NK-92 (cell line): ENCODE results near the gene TEX13C.
"Not testable (repeated sequence)": the region's sequence is repeated elsewhere in the genome, so short reads cannot be mapped to it uniquely, and the experiment has no call there.

Experiments
- DNase-seq: peaks from one replicate; lab custom pipeline; 2025; ENCODE audit not compliant: unreplicated experiment; lab: John Stamatoyannopoulos, UW

TEX13C gene

DNA sequence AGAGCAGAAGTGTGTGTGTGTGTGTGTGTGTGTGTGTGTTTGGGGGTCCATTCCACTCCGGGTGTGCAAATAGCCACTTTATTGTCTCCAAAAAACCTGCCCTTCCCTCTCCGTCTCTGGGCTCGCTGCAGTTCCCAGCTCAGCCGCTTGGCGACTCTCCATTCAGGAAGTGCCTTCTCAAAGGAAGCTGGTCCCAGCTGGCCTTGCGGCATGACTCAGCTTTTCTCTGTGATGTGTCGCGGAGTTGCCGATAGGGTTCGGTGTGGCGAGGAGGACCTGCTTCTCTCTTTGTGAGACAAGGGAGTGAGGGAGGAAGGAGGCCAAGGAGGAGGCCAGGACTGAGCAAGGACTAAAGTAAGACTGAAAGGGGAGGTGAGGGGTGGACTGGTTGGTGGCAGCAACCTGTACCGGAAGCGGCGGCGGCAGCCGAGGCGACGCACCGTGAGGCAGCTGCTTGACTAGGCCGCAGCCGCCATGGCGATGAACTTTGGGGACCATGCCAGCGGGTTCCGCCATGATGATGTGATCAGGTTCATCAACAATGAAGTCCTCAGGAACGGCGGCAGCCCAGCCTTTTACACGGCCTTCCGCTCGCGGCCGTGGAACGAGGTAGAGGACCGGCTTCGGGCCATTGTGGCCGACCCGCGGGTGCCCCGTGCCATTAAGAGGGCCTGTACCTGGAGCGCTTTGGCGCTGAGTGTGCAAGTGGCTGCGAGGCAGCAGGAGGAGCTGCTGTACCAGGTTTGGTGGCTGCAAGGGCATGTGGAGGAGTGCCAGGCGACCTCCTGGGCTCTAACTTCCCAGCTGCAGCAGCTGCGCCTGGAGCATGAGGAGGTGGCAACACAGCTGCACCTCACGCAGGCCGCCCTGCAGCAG lies at the start of gene TEX13C:
Gene TEX13C (plus strand): TSS at position 226 of the 876 bp plus-strand sequence. CDS start 249 bp downstream, at position 475.
- no peak for DNase-seq

DNA sequence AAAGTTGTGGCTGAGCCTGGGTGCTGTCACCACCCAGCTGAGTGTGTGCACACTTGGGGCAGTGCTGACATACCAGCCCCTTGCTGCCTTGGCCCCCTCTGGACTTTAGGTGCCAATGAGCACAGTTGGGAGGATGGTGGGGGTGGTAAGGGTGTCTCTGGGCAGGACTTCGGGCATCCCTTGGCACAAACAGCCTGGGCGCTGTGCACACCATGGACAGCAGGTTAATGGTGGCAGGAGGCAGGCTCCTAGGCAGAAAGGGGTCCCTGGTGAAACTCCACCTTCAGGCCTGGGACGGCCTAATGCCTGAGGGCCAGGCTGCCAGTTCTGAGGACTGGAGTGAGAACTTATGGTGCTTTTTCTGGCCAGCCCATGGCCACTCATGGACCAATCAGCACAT lies 32.4 kb upstream of the TEX13C start:
- no peak for DNase-seq

DNA sequence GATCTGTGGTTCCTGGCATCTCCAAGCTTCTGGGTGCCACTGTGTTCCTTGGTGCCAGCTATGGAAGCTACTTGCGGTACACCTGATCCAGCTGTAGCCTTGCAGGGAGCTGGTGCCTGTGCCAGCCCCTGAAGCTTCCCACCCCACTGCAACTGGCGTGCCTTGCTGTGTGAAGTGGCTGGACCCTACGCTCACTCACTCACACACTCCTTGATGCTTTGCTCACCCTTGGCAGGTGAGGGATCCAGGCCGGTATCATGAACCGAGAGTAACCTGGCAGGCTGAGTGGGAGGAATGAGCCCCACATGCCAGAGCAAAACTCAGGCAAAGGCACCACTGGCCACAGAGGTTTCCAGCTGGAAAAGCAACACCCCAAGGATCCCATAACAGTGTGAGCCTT lies 31.3 kb upstream of the TEX13C start:
- no peak for DNase-seq

- DNase-seq = no peak
These were observed 30.5 kb upstream of the TEX13C start for GRCh38 chrX:125289209-125289608.

GRCh38 chrX:125289920-125290319 lies 29.8 kb upstream of the TEX13C start:
- DNase-seq = no peak

GRCh38 chrX:125291124-125291523 lies 28.5 kb upstream of the TEX13C start:
- DNase-seq = no peak

DNA sequence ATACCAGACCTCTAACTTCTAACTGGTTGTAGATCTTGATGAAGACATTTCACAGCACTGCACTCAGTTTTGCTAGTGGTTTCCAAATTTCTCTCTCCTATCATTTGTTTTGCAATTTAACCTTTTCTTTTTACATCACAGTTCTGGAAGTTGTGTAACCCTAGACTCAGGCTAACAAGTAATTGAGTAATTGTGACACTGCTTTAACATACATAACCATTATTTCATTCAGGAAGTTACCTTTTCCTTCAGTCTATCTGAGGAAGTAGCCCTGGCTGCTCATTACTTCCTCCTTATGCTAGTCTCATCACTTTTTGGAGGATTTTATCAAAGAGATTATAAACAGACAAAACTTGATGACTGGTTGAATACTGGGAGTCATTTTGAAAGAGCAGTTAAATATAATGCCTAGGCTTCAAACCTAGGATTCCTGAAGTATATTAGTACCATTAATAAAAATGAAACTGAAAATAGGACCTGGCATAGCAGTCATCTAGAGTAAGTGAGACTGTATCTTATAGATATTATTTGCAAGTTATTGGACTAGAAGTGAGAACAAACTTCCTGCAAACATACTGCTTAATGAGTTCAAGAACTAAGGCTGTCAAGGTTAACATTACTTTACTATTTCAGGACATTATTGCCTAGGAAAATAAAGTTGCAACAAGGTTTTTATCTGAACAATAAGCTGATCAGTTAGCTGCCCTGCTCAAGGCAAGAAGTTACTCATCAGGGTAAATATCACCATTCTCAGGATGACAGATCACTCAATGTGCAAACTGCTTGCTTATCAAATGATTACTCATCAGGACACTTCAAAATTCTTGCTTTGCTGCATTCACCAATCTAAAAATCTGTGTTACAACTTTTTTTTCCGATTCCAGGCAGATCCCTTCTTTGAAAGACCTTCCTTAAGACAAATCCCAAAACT lies 25.6 kb upstream of the TEX13C start:
- no peak for DNase-seq

GRCh38 chrX:125295337-125295736 lies 24.3 kb upstream of the TEX13C start:
- DNase-seq = no peak

GRCh38 chrX:125298871-125299270 lies 20.8 kb upstream of the TEX13C start:
- DNase-seq = no peak

- DNase-seq = no peak
These were observed 13.3 kb upstream of the TEX13C start for GRCh38 chrX:125306335-125306866.

- no peak for DNase-seq
These were observed 11.0 kb upstream of the TEX13C start for GRCh38 chrX:125308653-125309052.

DNA sequence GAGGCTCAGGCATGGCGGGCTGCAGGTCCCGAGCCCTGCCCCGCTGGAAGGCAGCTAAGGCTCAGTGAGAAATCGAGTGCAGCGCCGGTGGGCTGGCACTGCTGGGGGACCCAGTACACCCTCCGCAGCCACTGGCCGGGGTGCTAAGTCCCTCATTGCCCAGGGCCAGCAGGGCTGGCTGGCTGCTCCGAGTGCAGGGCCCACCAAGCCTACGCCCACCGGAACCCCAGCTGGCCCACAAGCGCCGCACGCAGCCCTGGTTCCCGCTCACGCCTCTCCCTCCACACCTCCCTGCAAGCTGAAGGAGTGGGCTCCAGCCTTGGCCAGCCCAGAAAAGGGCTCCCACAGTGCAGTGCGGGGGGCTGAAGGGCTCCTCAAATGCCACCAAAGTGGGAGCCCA lies 505 bp upstream of the TEX13C start:
- DNase-seq = not testable (repeated sequence)

DNA sequence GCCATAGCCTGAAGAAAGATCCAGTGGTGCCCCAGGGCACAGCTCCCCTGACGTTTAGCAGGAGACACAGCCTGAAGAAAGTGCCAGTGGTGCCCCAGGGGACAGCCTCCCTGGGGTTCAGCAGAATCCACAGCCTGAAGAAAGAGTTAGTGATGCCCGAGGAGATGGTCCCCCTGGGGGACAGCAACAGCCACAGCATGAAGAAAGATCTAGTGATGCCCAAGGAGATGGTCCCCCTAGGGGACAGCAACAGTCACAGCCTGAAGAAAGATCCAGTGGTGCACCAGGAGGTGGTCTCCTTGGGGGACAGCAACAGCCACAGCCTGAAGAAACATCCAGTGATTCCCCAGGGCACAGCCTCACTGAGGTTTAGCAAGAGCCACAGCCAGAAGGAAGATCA lies 2.8 kb downstream of the TEX13C start:
- DNase-seq = no peak

GRCh38 chrX:125326599-125326998 lies 6.9 kb downstream of the TEX13C start:
- DNase-seq = no peak

DNA sequence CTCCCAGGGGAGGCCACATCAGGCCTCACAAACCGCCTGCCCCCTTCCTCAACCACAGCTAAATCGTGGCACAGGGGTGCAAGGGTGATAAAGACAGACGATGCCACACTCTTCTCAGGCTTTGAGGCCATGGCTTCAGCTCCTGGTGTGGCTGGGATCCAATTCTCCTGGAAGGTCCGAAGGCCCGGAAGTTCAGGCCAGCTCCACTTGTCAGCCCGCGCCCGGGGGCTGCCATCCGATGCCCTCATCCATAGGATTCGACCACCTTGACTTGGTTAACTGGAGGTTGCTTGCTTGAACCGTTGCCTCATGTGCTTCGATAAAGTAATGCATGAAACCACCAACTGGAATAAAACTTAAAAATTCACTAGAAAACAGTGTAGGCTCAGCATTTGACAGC lies 8.2 kb downstream of the TEX13C start:
- DNase-seq = no peak

DNA sequence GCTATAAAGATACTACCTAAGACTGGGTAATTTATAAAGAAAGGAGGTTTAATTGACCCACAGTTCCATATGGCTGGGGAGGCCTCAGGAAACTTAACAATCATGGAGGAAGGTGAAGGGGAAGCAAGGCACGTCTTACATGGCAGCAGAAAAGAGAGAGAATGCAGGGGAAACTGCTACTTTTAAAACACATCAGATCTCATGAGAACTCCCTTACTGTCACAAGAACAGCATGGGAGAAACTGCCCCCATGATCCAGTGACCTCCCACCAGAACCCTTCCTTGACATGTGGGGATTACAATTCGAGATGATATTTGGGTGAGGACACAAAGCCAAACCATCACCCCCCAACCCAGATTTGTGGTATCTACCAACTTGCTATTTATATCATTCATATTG lies 13.9 kb downstream of the TEX13C start:
- DNase-seq = no peak

- DNase-seq = no peak
These were observed 20.8 kb downstream of the TEX13C start for GRCh38 chrX:125340490-125340889.

GRCh38 chrX:125374169-125374568 lies 54.5 kb downstream of the TEX13C start:
- DNase-seq = no peak
